ENCODE data around the gene CBR1.

- TF ChIP-seq CTCF (IDR thresholded peaks at IDR 0.05; ENCODE audit: poor library complexity, severe bottlenecking) = no peak
- TF ChIP-seq TAF1 (IDR thresholded peaks at IDR 0.05; ENCODE audit: low read depth) = no peak
- no peak for TF ChIP-seq POLR2AphosphoS5 (IDR thresholded peaks at IDR 0.05)
- TF ChIP-seq EZH2 (IDR thresholded peaks at IDR 0.05; ENCODE audit: borderline replicate concordance, insufficient read depth, low read length, poor library complexity, severe bottlenecking) = no peak
Measured at GRCh38 chr21:36044056-36044455, 25.8 kb upstream of the CBR1 start.
